Activated CD4-positive, alpha-beta memory T cell treated with anti-CD3 and anti-CD28 coated beads, Interleukin-2, amount 10 ng/mL, durations not matched to agents 7 days and 5 days (primary cell): ENCODE measurements around the gene NHEJ1. TPM values are rescaled to one million over a fixed set of nuclear protein-coding genes. Genes with fewer than 3 reads are reported as not detected.

Source experiments
- CTCF ChIA-PET: fragments of 350-600 bp; sonication (Branson Sonifier 250); formaldehyde crosslinking; loops from one replicate; lab custom pipeline; 2021; ENCODE audit warnings: antibody characterized with exemption, inconsistent platforms; lab: Charles Lee
- POLR2A ChIA-PET: fragments of 350-600 bp; sonication (Branson Sonifier 250); formaldehyde crosslinking; loops from one replicate; lab custom pipeline; 2021; ENCODE audit warnings: antibody characterized with exemption; lab: Charles Lee
- DNase-seq: peaks from one replicate; pipeline ENCODE4 v3.0.0-alpha.2; 2020
- H3K27ac Mint-ChIP-seq: one replicate; pipeline ENCODE4 v1.8.0; 2021; ENCODE audit warnings: mild to moderate bottlenecking, mixed read lengths
- H3K27me3 Mint-ChIP-seq: one replicate; pipeline ENCODE4 v1.8.0; 2021; ENCODE audit warnings: mixed read lengths
- H3K36me3 Mint-ChIP-seq: one replicate; pipeline ENCODE4 v1.8.0; 2021; ENCODE audit warnings: low read depth, mixed read lengths
- H3K4me1 Mint-ChIP-seq: one replicate; pipeline ENCODE4 v1.8.0; 2021; ENCODE audit warnings: mixed read lengths
- H3K4me3 Mint-ChIP-seq: one replicate; pipeline ENCODE4 v1.8.0; 2021; ENCODE audit warnings: mild to moderate bottlenecking, mixed read lengths
- H3K9me3 Mint-ChIP-seq: one replicate; pipeline ENCODE4 v1.8.0; 2021; ENCODE audit warnings: mixed read lengths
- total RNA-seq, 2 experiments: library from RNA; stranded (reverse); gene quantifications; one replicate each; pipeline ENCODE4 v1.2.3, GENCODE V29; 2021

The NHEJ1 gene
- total RNA-seq, 2 experiments from 2014 or later, result 12.0 to 12.2 TPM

GRCh38 chr2:219116776-219117646 is 43.6 kb downstream of the NHEJ1 start:
- no peaks in the 10 kb centered on the region for H3K9me3 Mint-ChIP-seq
- CTCF ChIA-PET, result interaction anchor here (1.3 to 10.8 kb wide), 6 partner anchors 13 to 87 kb away, joined by 3 to 115 read pairs (median 14); partner anchors contain the start of gene IHH

GRCh38 chr2:219112651-219113338 is 47.8 kb downstream of the NHEJ1 start:
- DNase-seq, result no peak
- H3K36me3 Mint-ChIP-seq, result no peaks in the 10 kb centered on the region
- ChIA-PET POLR2A (no interaction called here), CTCF (interaction anchor here (0.7 to 1.6 kb wide), 5 partner anchors 9 to 55 kb away, joined by 3 to 5 read pairs (median 4); no protein-coding TSS in a partner anchor)
- H3K27ac Mint-ChIP-seq, result no peak overlapping the region
- H3K4me3 Mint-ChIP-seq, result no peak overlapping the region
- H3K9me3 Mint-ChIP-seq, result no peaks in the 10 kb centered on the region
- peaks cover 4% of the 10 kb centered on the region for H3K4me1 Mint-ChIP-seq
- no peaks in the 10 kb centered on the region for H3K27me3 Mint-ChIP-seq

More at GRCh38 chr2:219116776-219117646, 43.6 kb downstream of the NHEJ1 start:
- Mint-ChIP-seq H3K36me3 (no peaks in the 10 kb centered on the region), H3K27ac (no peak overlapping the region), H3K4me1 (peaks cover 4% of the 10 kb centered on the region), H3K4me3 (no peak overlapping the region), H3K27me3 (no peaks in the 10 kb centered on the region)
- POLR2A ChIA-PET, result interaction anchor here (0.8 kb wide), 1 partner anchor 11 kb away, joined by 3 read pairs; no protein-coding TSS in a partner anchor
- no peak for DNase-seq

- H3K27ac Mint-ChIP-seq, result no peak overlapping the region
- H3K36me3 Mint-ChIP-seq, result no peaks in the 10 kb centered on the region
Measured at GRCh38 chr2:219112062-219112406, 48.6 kb downstream of the NHEJ1 start.

DNA sequence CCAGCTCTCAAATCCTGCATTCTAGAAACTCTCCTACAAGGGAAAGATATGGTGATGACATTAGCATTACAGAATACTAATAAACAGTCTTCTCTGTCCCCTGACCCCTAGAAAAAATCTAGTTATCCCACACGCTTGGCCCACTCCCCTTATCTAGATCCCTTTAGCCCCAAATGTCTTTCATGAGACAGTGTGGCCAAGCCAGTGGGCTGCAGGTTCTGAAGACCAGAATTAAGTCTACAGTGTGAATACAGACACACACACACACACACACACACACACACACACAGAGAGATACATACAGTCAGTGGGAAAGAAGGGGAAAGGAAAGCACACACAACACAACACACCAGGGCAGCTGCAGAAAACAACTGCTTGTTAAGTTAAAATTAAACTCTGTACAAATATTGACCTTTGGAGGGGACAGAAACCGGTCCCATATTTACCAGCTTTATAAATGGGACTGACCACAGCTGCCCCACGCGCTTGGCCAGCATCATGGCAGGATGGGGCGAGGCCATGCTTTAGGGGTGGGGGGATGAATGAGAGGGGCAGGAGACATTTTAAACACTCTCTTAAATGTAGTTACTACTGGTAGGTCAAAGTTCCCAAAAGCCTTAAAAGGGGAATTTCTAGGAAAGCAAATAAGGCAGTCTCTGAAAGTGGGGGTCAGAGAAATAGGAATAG is 49.1 kb downstream of the NHEJ1 start:
- DNase-seq, result no peak
- no peak overlapping the region for H3K27ac Mint-ChIP-seq
- no peak overlapping the region for H3K4me3 Mint-ChIP-seq
- H3K36me3 Mint-ChIP-seq, result no peaks in the 10 kb centered on the region
- no peaks in the 10 kb centered on the region for H3K27me3 Mint-ChIP-seq
- no peaks in the 10 kb centered on the region for H3K9me3 Mint-ChIP-seq
- ChIA-PET CTCF (interaction anchor here (0.8 to 2.2 kb wide), 7 partner anchors 8 to 54 kb away, joined by 3 to 10 read pairs (median 4); no protein-coding TSS in a partner anchor), POLR2A (interaction anchor here (1.0 kb wide), 1 partner anchor 10 kb away, joined by 4 read pairs; no protein-coding TSS in a partner anchor)
- H3K4me1 Mint-ChIP-seq, result peaks cover 4% of the 10 kb centered on the region

More at GRCh38 chr2:219112062-219112406, 48.6 kb downstream of the NHEJ1 start:
- Mint-ChIP-seq H3K9me3 (no peaks in the 10 kb centered on the region), H3K4me1 (peaks cover 4% of the 10 kb centered on the region), H3K4me3 (no peak overlapping the region), H3K27me3 (no peaks in the 10 kb centered on the region)
- ChIA-PET CTCF (interaction anchor here (0.8 to 1.4 kb wide), 4 partner anchors 8 to 54 kb away, joined by 3 to 5 read pairs (median 4); no protein-coding TSS in a partner anchor), POLR2A (interaction anchor here (1.0 kb wide), 1 partner anchor 9 kb away, joined by 4 read pairs; no protein-coding TSS in a partner anchor)
- no peak for DNase-seq

DNA sequence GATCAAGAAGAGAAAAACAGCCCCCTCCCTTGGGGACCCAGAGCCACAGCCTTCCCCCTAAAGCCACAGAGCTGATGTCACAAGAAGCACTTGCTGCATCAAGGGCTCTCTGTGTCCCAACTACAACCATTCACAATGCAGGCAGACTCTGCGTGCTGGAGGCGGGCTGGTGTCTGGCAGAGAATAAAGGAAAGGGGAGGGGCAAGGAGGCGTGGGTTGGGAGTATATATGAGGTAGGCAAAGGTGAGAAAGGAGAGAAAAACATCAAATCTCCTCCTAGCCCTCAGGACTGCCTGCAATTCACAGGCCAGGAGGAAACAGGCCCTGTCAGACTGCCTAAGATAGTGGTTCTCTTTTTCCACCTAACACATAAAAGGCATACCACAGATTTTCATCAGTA is 51.1 kb downstream of the NHEJ1 start:
- Mint-ChIP-seq H3K27ac (no peak overlapping the region), H3K4me3 (no peak overlapping the region), H3K4me1 (peaks cover 7% of the 10 kb centered on the region), H3K9me3 (no peaks in the 10 kb centered on the region), H3K36me3 (no peaks in the 10 kb centered on the region), H3K27me3 (no peaks in the 10 kb centered on the region)
- POLR2A ChIA-PET, result no interaction called here
- CTCF ChIA-PET, result interaction anchor here (2.2 kb wide), 1 partner anchor 52 kb away, joined by 9 read pairs; no protein-coding TSS in a partner anchor
- DNase-seq, result no peak

DNA sequence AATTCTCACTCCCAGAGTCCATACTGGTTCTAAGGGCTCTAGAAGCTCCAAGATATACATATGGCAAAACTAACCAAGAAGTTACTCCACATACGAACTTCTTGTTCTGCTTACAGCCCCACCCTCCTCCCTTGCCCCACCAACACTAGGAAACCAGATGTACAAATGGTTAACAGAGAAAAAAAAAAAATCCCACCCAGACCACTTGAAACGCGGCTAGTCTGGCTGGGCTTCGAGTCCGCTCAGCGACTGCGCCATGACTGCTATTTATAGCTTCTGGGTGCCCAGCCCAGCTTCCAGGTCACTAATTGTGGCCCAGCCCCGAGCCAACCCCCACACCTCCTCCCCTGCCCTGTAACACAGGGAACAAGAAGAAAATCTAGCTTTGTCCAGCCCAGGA is 52.9 kb downstream of the NHEJ1 start:
- POLR2A ChIA-PET, result no interaction called here
- H3K36me3 Mint-ChIP-seq, result no peaks in the 10 kb centered on the region

GRCh38 chr2:219106251-219106650 is 54.4 kb downstream of the NHEJ1 start:
- H3K36me3 Mint-ChIP-seq, result no peaks in the 10 kb centered on the region
- no peak for DNase-seq
- CTCF ChIA-PET, result interaction anchor here (1.2 to 3.2 kb wide), 2 partner anchors 14 to 77 kb away, joined by 3 to 12 read pairs; no protein-coding TSS in a partner anchor
- H3K27ac Mint-ChIP-seq, result no peak overlapping the region
- POLR2A ChIA-PET, result no interaction called here
- H3K27me3 Mint-ChIP-seq, result no peaks in the 10 kb centered on the region
- peaks cover 5% of the 10 kb centered on the region for H3K4me1 Mint-ChIP-seq
- H3K4me3 Mint-ChIP-seq, result no peak overlapping the region
- H3K9me3 Mint-ChIP-seq, result no peaks in the 10 kb centered on the region

More for the DNA sequence above, 52.9 kb downstream of the NHEJ1 start:
- no peak overlapping the region for H3K4me3 Mint-ChIP-seq
- peaks cover 7% of the 10 kb centered on the region for H3K4me1 Mint-ChIP-seq
- H3K27me3 Mint-ChIP-seq, result no peaks in the 10 kb centered on the region
- H3K27ac Mint-ChIP-seq, result no peak overlapping the region
- no peak for DNase-seq
- H3K9me3 Mint-ChIP-seq, result no peaks in the 10 kb centered on the region
- CTCF ChIA-PET, result interaction anchor here (0.9 to 1.1 kb wide), 2 partner anchors 50 to 78 kb away, joined by 3 read pairs; no protein-coding TSS in a partner anchor

GRCh38 chr2:219104107-219105035 is 56.2 kb downstream of the NHEJ1 start:
- Mint-ChIP-seq H3K4me1 (peaks cover 5% of the 10 kb centered on the region), H3K4me3 (no peak overlapping the region)
- POLR2A ChIA-PET, result interaction anchor here (0.5 to 1.3 kb wide), 2 partner anchors 9 to 590 kb away, joined by 3 read pairs; no protein-coding TSS in a partner anchor

GRCh38 chr2:219099329-219099728 is 61.3 kb downstream of the NHEJ1 start:
- Mint-ChIP-seq H3K4me1 (peaks cover 2% of the 10 kb centered on the region), H3K4me3 (no peak overlapping the region), H3K27me3 (no peaks in the 10 kb centered on the region), H3K36me3 (no peaks in the 10 kb centered on the region), H3K27ac (no peak overlapping the region), H3K9me3 (no peaks in the 10 kb centered on the region)
- no peak for DNase-seq
- ChIA-PET CTCF (interaction anchor here (0.6 kb wide), 1 partner anchor 363 kb away, joined by 3 read pairs; no protein-coding TSS in a partner anchor), POLR2A (no interaction called here)

More at GRCh38 chr2:219104107-219105035, 56.2 kb downstream of the NHEJ1 start:
- H3K9me3 Mint-ChIP-seq, result no peaks in the 10 kb centered on the region
- no peak overlapping the region for H3K27ac Mint-ChIP-seq
- no peak for DNase-seq
- H3K27me3 Mint-ChIP-seq, result no peaks in the 10 kb centered on the region
- no peaks in the 10 kb centered on the region for H3K36me3 Mint-ChIP-seq
- CTCF ChIA-PET, result interaction anchor here (0.5 to 3.2 kb wide), 34 partner anchors 8 to 1218 kb away, joined by 3 to 34 read pairs (median 5); partner anchors contain the start of gene IHH

- ChIA-PET CTCF (interaction anchor here (0.5 to 1.7 kb wide), 4 partner anchors 8 to 24 kb away, joined by 3 to 10 read pairs (median 4); no protein-coding TSS in a partner anchor), POLR2A (interaction anchor here (1.1 kb wide), 1 partner anchor 8 kb away, joined by 3 read pairs; no protein-coding TSS in a partner anchor)
- Mint-ChIP-seq H3K27ac (no peak overlapping the region), H3K4me3 (no peak overlapping the region), H3K4me1 (no peaks in the 10 kb centered on the region), H3K27me3 (no peaks in the 10 kb centered on the region), H3K36me3 (no peaks in the 10 kb centered on the region), H3K9me3 (no peaks in the 10 kb centered on the region)
- DNase-seq, result no peak
Measured at GRCh38 chr2:219095406-219095935, 65.1 kb downstream of the NHEJ1 start.

DNA sequence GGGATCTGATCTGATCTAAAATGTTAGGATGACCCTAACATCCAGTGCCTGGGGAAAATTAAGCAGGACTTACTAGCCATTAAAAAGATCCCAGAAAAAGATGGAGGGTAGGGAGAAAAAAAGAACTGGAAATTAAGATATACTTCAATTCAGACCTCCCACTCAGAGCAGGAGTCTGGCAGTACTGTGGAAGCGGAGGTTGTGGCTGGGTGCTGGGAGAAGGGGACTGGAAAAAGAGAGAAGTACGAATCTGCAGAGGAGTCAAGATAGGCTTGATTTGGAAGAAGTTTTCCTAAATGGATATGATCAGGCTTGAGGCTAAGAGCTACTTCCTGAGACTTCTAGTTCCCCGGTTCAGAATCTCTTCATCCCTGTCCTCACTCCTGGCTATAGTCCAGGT is 66.4 kb downstream of the NHEJ1 start:
- Mint-ChIP-seq H3K27ac (no peak overlapping the region), H3K36me3 (peaks cover 3% of the 10 kb centered on the region), H3K9me3 (no peaks in the 10 kb centered on the region), H3K4me3 (no peak overlapping the region), H3K4me1 (no peaks in the 10 kb centered on the region), H3K27me3 (no peaks in the 10 kb centered on the region)
- POLR2A ChIA-PET, result no interaction called here
- DNase-seq, result no peak
- CTCF ChIA-PET, result interaction anchor here (4.5 kb wide), 1 partner anchor 10 kb away, joined by 21 read pairs; no protein-coding TSS in a partner anchor
